Liver (tissue), 9 donors: Measurements from ENCODE around the gene USP38. TPM values are rescaled to one million over a fixed set of nuclear protein-coding genes. Genes with fewer than 3 reads are reported as not detected.
"Not testable (repeated sequence)": the region's sequence is repeated elsewhere in the genome, so short reads cannot be mapped to it uniquely, and the experiment has no call there.

Source experiments
- DNase-seq: peaks from one replicate; pipeline ENCODE4 v3.0.0-alpha.2; 2017; ENCODE audit warnings: low spot score
- H3K27ac ChIP-seq, 2 donors: one replicate each; pipeline ENCODE4 v1.7.0; 2013; ENCODE audit warnings: inconsistent platforms in 2 of 2, low read length in 2 of 2, control low read depth in 1 of 2, low read depth in 1 of 2, mild to moderate bottlenecking in 1 of 2
- H3K27me3 ChIP-seq, 4 donors: one replicate each; pipeline versions ENCODE4 v1.6.1 to v1.7.0; 2013; ENCODE audit warnings: low read length in 3 of 4, inconsistent platforms in 1 of 4, mild to moderate bottlenecking in 1 of 4, moderate library complexity in 1 of 4; ENCODE audit not compliant: control insufficient read depth in 4 of 4, insufficient read depth in 4 of 4
- H3K36me3 ChIP-seq, 4 donors: one replicate each; pipeline versions ENCODE4 v1.6.1 to v1.7.0; 2013; ENCODE audit warnings: low read length in 3 of 4, mild to moderate bottlenecking in 3 of 4, low read depth in 1 of 4, moderate library complexity in 1 of 4; ENCODE audit not compliant: control insufficient read depth in 4 of 4, insufficient read depth in 3 of 4
- H3K4me1 ChIP-seq, 4 donors: one replicate each; pipeline versions ENCODE4 v1.6.1 to v1.7.0; 2013; ENCODE audit warnings: low read length in 3 of 4, mild to moderate bottlenecking in 3 of 4, moderate library complexity in 1 of 4; ENCODE audit not compliant: control insufficient read depth in 4 of 4, insufficient read depth in 4 of 4
- H3K4me3 ChIP-seq, 3 donors: one replicate each; pipeline versions ENCODE4 v1.6.1 to v1.7.0; 2013; ENCODE audit warnings: low read length in 3 of 3, control low read depth in 1 of 3, low read depth in 1 of 3, mild to moderate bottlenecking in 1 of 3
- H3K9ac ChIP-seq, 2 donors: one replicate each; pipeline ENCODE4 v1.7.0; 2013; ENCODE audit warnings: low read length in 2 of 2, mild to moderate bottlenecking in 2 of 2, moderate library complexity in 2 of 2, control low read depth in 1 of 2, low read depth in 1 of 2
- H3K9me3 ChIP-seq, 4 donors: one replicate each; pipeline versions ENCODE4 v1.6.1 to v1.7.0; 2013; ENCODE audit warnings: low read length in 3 of 4; ENCODE audit not compliant: control insufficient read depth in 4 of 4
- ATF3 ChIP-seq: IDR thresholded peaks from 2 replicates; pipeline ENCODE4 v1.6.1; 2016; ENCODE audit warnings: antibody characterized with exemption
- CTCF ChIP-seq: fragments of 150-350 bp; IDR thresholded peaks from 2 replicates; pipeline ENCODE4 v1.5.1; 2017; ENCODE audit warnings: improper control_type of control experiment, low read depth, low read length; ENCODE audit not compliant: missing input control
- EGR1 ChIP-seq, 2 donors: IDR thresholded peaks; 2 replicates each; pipeline ENCODE4 v1.6.1; 2016 to 2018; ENCODE audit warnings: antibody characterized with exemption in 2 of 2, low read depth in 2 of 2
- FOXA1 ChIP-seq: IDR thresholded peaks from 2 replicates; pipeline ENCODE4 v1.6.1; 2016; ENCODE audit warnings: antibody characterized with exemption
- FOXA2 ChIP-seq: IDR thresholded peaks from 2 replicates; pipeline ENCODE4 v1.6.1; 2016; ENCODE audit warnings: antibody characterized with exemption
- GABPA ChIP-seq, 2 donors: IDR thresholded peaks in 1 of 2; conservative IDR thresholded peaks in 1 of 2; 2 replicates each; pipeline ENCODE4 v1.6.1; 2016; ENCODE audit warnings: antibody characterized with exemption in 2 of 2, mild to moderate bottlenecking in 1 of 2, moderate library complexity in 1 of 2
- HNF4A ChIP-seq, 2 donors: conservative IDR thresholded peaks; 2 replicates each; pipeline ENCODE4 v1.6.1; 2016; ENCODE audit warnings: antibody characterized with exemption in 2 of 2, mild to moderate bottlenecking in 2 of 2
- HNF4G ChIP-seq: IDR thresholded peaks from 2 replicates; pipeline ENCODE4 v1.6.1; 2016; ENCODE audit warnings: antibody characterized with exemption
- NR2F2 ChIP-seq: IDR thresholded peaks from 2 replicates; pipeline ENCODE4 v1.6.1; 2016; ENCODE audit warnings: antibody characterized with exemption
- REST ChIP-seq: IDR thresholded peaks from 2 replicates; pipeline ENCODE4 v1.6.1; 2016; ENCODE audit warnings: antibody characterized with exemption, mild to moderate bottlenecking
- RXRA ChIP-seq, 2 donors: IDR thresholded peaks; 2 replicates each; pipeline ENCODE4 v1.6.1; 2017 to 2018; ENCODE audit warnings: antibody characterized with exemption in 2 of 2, mild to moderate bottlenecking in 1 of 2
- SP1 ChIP-seq: IDR thresholded peaks from 2 replicates; pipeline ENCODE4 v1.6.1; 2018; ENCODE audit warnings: antibody characterized with exemption, mild to moderate bottlenecking
- YY1 ChIP-seq: IDR thresholded peaks from 2 replicates; pipeline ENCODE4 v1.6.1; 2016; ENCODE audit warnings: antibody characterized with exemption, mild to moderate bottlenecking
- WGBS: extraction: QIAGEN DNeasy Blood & Tissue Kit; methylation state at CpG from one replicate; pipeline ENCODE4 v1.1.7; 2013; 5-methylcytosine and 5-hydroxymethylcytosine counted together
- polyA plus RNA-seq, 2 donors: library from polyadenylated mRNA; stranded (reverse) in 1 of 2; unstranded in 1 of 2; fragments of 200-250 nt in 1 of 2; fragments of >200 nt in 1 of 2; fragmentation: Nextera tagmentation in 1 of 2; extraction: Ambion mirVana in 1 of 2; gene quantifications; one replicate each; pipeline versions ENCODE4 v1.2.1 to v1.2.3, GENCODE V29; 2013 to 2015
- total RNA-seq, 2 donors: library from RNA; depleted of rRNA; stranded (reverse); fragments of >200 nt; gene quantifications; one replicate each; pipeline ENCODE4 v1.2.3, GENCODE V29; 2014
- TF ChIP-seq, protein P1 (sequence below): IDR thresholded peaks from 2 replicates; pipeline ENCODE4 v1.6.1; 2016; ENCODE audit warnings: antibody characterized with exemption
- donor health status: healthy.
- donor health status: healthy.
- donor health status: healthy.
- donor health status: healthy.
- donor health status: healthy.

Gene USP38
- total and polyA plus RNA-seq, 4 donors, result 6.1 to 36.1 (median 18.2) TPM

GRCh38 chr4:143234153-143234552 is 49.4 kb downstream of the USP38 start:
- Histone ChIP-seq H3K36me3 (no peaks in the 10 kb centered on the region), H3K4me3 (no peak overlapping the region), H3K4me1 (no peaks in the 10 kb centered on the region), H3K27me3 (no peaks in the 10 kb centered on the region), H3K9ac (no peak overlapping the region), H3K9me3 (no peaks in the 10 kb centered on the region), H3K27ac (no peak overlapping the region)
- no peak for TF ChIP-seq SP1
- no peak for TF ChIP-seq FOXA2
- no peak for TF ChIP-seq HNF4A (conservative IDR thresholded peaks at IDR 0.05)
- no peak for TF ChIP-seq CTCF
- no peak for TF ChIP-seq REST
- TF ChIP-seq HNF4G, result no peak
- TF ChIP-seq FOXA1, result no peak
- TF ChIP-seq EGR1 (IDR thresholded peaks at IDR 0.05; ENCODE audit: low read depth in 2 of 2), result no peak
- no peak for TF ChIP-seq ATF3
- no peak for TF ChIP-seq RXRA (IDR thresholded peaks at IDR 0.05)
- no peak for TF ChIP-seq NR2F2
- TF ChIP-seq YY1, result no peak
- TF ChIP-seq GABPA (IDR thresholded peaks at IDR 0.05 in 1 of 2, conservative IDR thresholded peaks at IDR 0.05 in 1 of 2), result no peak
- TF ChIP-seq, protein P1, sequence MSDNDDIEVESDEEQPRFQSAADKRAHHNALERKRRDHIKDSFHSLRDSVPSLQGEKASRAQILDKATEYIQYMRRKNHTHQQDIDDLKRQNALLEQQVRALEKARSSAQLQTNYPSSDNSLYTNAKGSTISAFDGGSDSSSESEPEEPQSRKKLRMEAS, result no peak
- WGBS, result 89% methylated on average over 1 of the region's 1 CpG
- DNase-seq, result no peak

- H3K27ac ChIP-seq, H3K27me3 ChIP-seq, H3K9me3 ChIP-seq, DNase-seq, H3K36me3 ChIP-seq, H3K9ac ChIP-seq, H3K4me1 ChIP-seq, H3K4me3 ChIP-seq: not testable (repeated sequence)
- 97% methylated on average over 11 of the region's 11 CpGs for WGBS
Measured at GRCh38 chr4:143237195-143237594, 52.5 kb downstream of the USP38 start.
